ENCODE data around the gene MARK4.

MARK4 gene

GRCh38 chr19:45294291-45295029 lies 43.4 kb downstream of the MARK4 start:
- DNase-seq (ENCODE audit: low read depth), result no peak
- TF ChIP-seq CTCF (IDR thresholded peaks at IDR 0.05; ENCODE audit: low read length, missing control alignments), result no peak
- no peak overlapping the region for H3K4me3 ChIP-seq (replicated peaks; ENCODE audit: low read depth, low read length)

GRCh38 chr19:45295873-45296272 lies 44.8 kb downstream of the MARK4 start:
- H3K4me3 ChIP-seq (replicated peaks; ENCODE audit: low read depth, low read length), result no peak overlapping the region
- DNase-seq (ENCODE audit: low read depth), result no peak
- no peak for TF ChIP-seq CTCF (IDR thresholded peaks at IDR 0.05; ENCODE audit: low read length, missing control alignments)

GRCh38 chr19:45296355-45296754 lies 45.3 kb downstream of the MARK4 start:
- DNase-seq (ENCODE audit: low read depth), result no peak
- no peak for TF ChIP-seq CTCF (IDR thresholded peaks at IDR 0.05; ENCODE audit: low read length, missing control alignments)
- H3K4me3 ChIP-seq (replicated peaks; ENCODE audit: low read depth, low read length), result no peak overlapping the region

GRCh38 chr19:45297674-45298073 lies 46.6 kb downstream of the MARK4 start:
- DNase-seq (ENCODE audit: low read depth), result no peak
- H3K4me3 ChIP-seq (replicated peaks; ENCODE audit: low read depth, low read length), result no peak overlapping the region
- no peak for TF ChIP-seq CTCF (IDR thresholded peaks at IDR 0.05; ENCODE audit: low read length, missing control alignments)

- no peak for TF ChIP-seq CTCF (IDR thresholded peaks at IDR 0.05; ENCODE audit: low read length, missing control alignments)
- DNase-seq (ENCODE audit: low read depth), result no peak
- H3K4me3 ChIP-seq (replicated peaks; ENCODE audit: low read depth, low read length), result no peak overlapping the region
Observed at GRCh38 chr19:45298264-45298663, 47.2 kb downstream of the MARK4 start.

GRCh38 chr19:45299719-45300118 lies 48.6 kb downstream of the MARK4 start:
- H3K4me3 ChIP-seq (replicated peaks; ENCODE audit: low read depth, low read length), result no peak overlapping the region
- no peak for DNase-seq (ENCODE audit: low read depth)
- no peak for TF ChIP-seq CTCF (IDR thresholded peaks at IDR 0.05; ENCODE audit: low read length, missing control alignments)

GRCh38 chr19:45302416-45302815 lies 51.3 kb downstream of the MARK4 start:
- no peak for DNase-seq (ENCODE audit: low read depth)
- TF ChIP-seq CTCF (IDR thresholded peaks at IDR 0.05; ENCODE audit: low read length, missing control alignments), result no peak
- H3K4me3 ChIP-seq (replicated peaks; ENCODE audit: low read depth, low read length), result no peak overlapping the region
